Mammary epithelial cell (primary cell): ENCODE data around the gene SLC16A11.

ENCODE experiments used
- CTCF ChIP-seq, 2 donors: IDR thresholded peaks in 1 of 2; conservative IDR thresholded peaks in 1 of 2; 2 replicates each; pipeline ENCODE4 v1.5.1; 2011 to 2012; ENCODE audit warnings: inconsistent platforms in 2 of 2, low read length in 2 of 2, mild to moderate bottlenecking in 2 of 2, control low read depth in 1 of 2, low read depth in 1 of 2; ENCODE audit not compliant: insufficient read depth in 1 of 2; ENCODE audit errors: extremely low read depth in 1 of 2
- EZH2 ChIP-seq: IDR thresholded peaks from 2 replicates; pipeline ENCODE4 v1.6.1; 2012; ENCODE audit warnings: low read length, inconsistent platforms, borderline replicate concordance

GRCh38 chr17:7016418-7016817 lies 27.5 kb downstream of the SLC16A11 start:
- TF ChIP-seq EZH2 = no peak
- TF ChIP-seq CTCF (conservative IDR thresholded peaks at IDR 0.05 in 1 of 2, IDR thresholded peaks at IDR 0.05 in 1 of 2; ENCODE audit: extremely low read depth in 1 of 2, insufficient read depth in 1 of 2, low read depth in 1 of 2, low read length in 2 of 2) = no peak
